ENCODE data around the gene TP53AIP1. TPM values are rescaled to one million over a fixed set of nuclear protein-coding genes. Genes with fewer than 3 reads are reported as not detected.

TP53AIP1 gene
- total RNA-seq, 2 experiments from 2014 or later: not detected

GRCh38 chr11:128890543-128891368 is 51.9 kb downstream of the TP53AIP1 start, which contains the start of gene KCNJ5:
KCNJ5 (plus strand) TSS chr11:128891356; CDS start chr11:128911274, 19,918 bp downstream.
- intact Hi-C loops (cut with micrococcal nuclease): no loop called here

GRCh38 chr11:128890216-128890542 is 52.5 kb downstream of the TP53AIP1 start:
- Mint-ChIP-seq H3K4me1 (ENCODE audit: low read depth) (peaks cover 5% of the 10 kb centered on the region), H3K9me3 (no peaks in the 10 kb centered on the region), H3K4me3 (no peak overlapping the region), H3K36me3 (ENCODE audit: low read depth) (no peaks in the 10 kb centered on the region), H3K27ac (no peak overlapping the region), H3K27me3 (ENCODE audit: low read depth) (peaks cover 41% of the 10 kb centered on the region)
- intact Hi-C loops (cut with micrococcal nuclease): no loop called here
- CTCF ChIA-PET: interaction anchor here (6.0 to 10.5 kb wide), 2 partner anchors 17 to 67 kb away, joined by 46 to 114 read pairs; no protein-coding TSS in a partner anchor
- no peak for DNase-seq

More at GRCh38 chr11:128890543-128891368, 51.9 kb downstream of the TP53AIP1 start, which contains the start of gene KCNJ5:
- H3K9me3 Mint-ChIP-seq: no peaks in the 10 kb centered on the region
- H3K27me3 Mint-ChIP-seq (ENCODE audit: low read depth): peaks cover 38% of the 10 kb centered on the region
- peaks cover 5% of the 10 kb centered on the region for H3K4me1 Mint-ChIP-seq (ENCODE audit: low read depth)
- no peak within 1 kb of the TSS for H3K27ac Mint-ChIP-seq
- H3K4me3 Mint-ChIP-seq: peak within 1 kb of the TSS; percentile 66
- H3K36me3 Mint-ChIP-seq (ENCODE audit: low read depth): no peaks in the 10 kb centered on the region
- CTCF ChIA-PET: interaction anchor here (6.0 to 10.5 kb wide), 2 partner anchors 16 to 66 kb away, joined by 46 to 114 read pairs; no protein-coding TSS in a partner anchor
- DNase-seq: no peak

- intact Hi-C loops (cut with micrococcal nuclease): no loop called here
- Mint-ChIP-seq H3K9me3 (no peaks in the 10 kb centered on the region), H3K4me1 (ENCODE audit: low read depth) (peaks cover 5% of the 10 kb centered on the region), H3K27ac (no peak overlapping the region), H3K36me3 (ENCODE audit: low read depth) (no peaks in the 10 kb centered on the region), H3K4me3 (no peak overlapping the region), H3K27me3 (ENCODE audit: low read depth) (peaks cover 42% of the 10 kb centered on the region)
- CTCF ChIA-PET: interaction anchor here (6.0 to 10.5 kb wide), 2 partner anchors 17 to 67 kb away, joined by 46 to 114 read pairs; no protein-coding TSS in a partner anchor
- no peak for DNase-seq
Observed at GRCh38 chr11:128889657-128890213, 52.9 kb downstream of the TP53AIP1 start.

- no peak overlapping the region for H3K27ac Mint-ChIP-seq
- CTCF ChIA-PET: interaction anchor here (1.0 to 10.5 kb wide), 5 partner anchors 19 to 68 kb away, joined by 3 to 114 read pairs (median 7); no protein-coding TSS in a partner anchor
- intact Hi-C loops (cut with micrococcal nuclease): no loop called here
- no peak overlapping the region for H3K4me3 Mint-ChIP-seq
- H3K36me3 Mint-ChIP-seq (ENCODE audit: low read depth): no peaks in the 10 kb centered on the region
- H3K9me3 Mint-ChIP-seq: no peaks in the 10 kb centered on the region
- H3K4me1 Mint-ChIP-seq (ENCODE audit: low read depth): peaks cover 5% of the 10 kb centered on the region
- H3K27me3 Mint-ChIP-seq (ENCODE audit: low read depth): peaks cover 47% of the 10 kb centered on the region
- no peak for DNase-seq
Observed at GRCh38 chr11:128888034-128888985, 54.4 kb downstream of the TP53AIP1 start.

- intact Hi-C loops (cut with micrococcal nuclease): no loop called here
- Mint-ChIP-seq H3K27me3 (ENCODE audit: low read depth) (peaks cover 41% of the 10 kb centered on the region), H3K4me1 (ENCODE audit: low read depth) (peaks cover 3% of the 10 kb centered on the region), H3K4me3 (no peak overlapping the region), H3K9me3 (no peaks in the 10 kb centered on the region), H3K36me3 (ENCODE audit: low read depth) (no peaks in the 10 kb centered on the region), H3K27ac (no peak overlapping the region)
- CTCF ChIA-PET: interaction anchor here (0.5 to 10.5 kb wide), 12 partner anchors 7 to 1963 kb away, joined by 3 to 175 read pairs (median 4); no protein-coding TSS in a partner anchor
- peak; percentile 46 for DNase-seq
Observed at GRCh38 chr11:128886406-128887124, 56.1 kb downstream of the TP53AIP1 start.

Other genes with a start within 250 kb of the TP53AIP1 start
- 10 to 100 TPM; 64.0 to 65.0 TPM for gene FLI1, start 248.8 kb downstream of the TP53AIP1 start, total RNA-seq
- not detected for gene KCNJ1, start 75.6 kb downstream of the TP53AIP1 start, total RNA-seq
- gene KCNJ5, start 51.5 kb downstream of the TP53AIP1 start, total RNA-seq: not detected
- gene ARHGAP32, start 249.5 kb upstream of the TP53AIP1 start, total RNA-seq: 10 to 100 TPM in 1 of 2 experiments, 1 to 10 TPM in 1; 8.9 to 10.3 TPM

Measured in activated naive CD4-positive, alpha-beta T cell treated with anti-CD3 and anti-CD28 coated beads for 36 hours (primary cell).